GM18868 (cell line): Measurements from ENCODE around the gene APOL5.
A peak's percentile ranks its signal among the peaks of the same experiment; 100 is the strongest.

Source experiments
- ATAC-seq: cut with Tn5 transposase; IDR thresholded peaks from one replicate; pipeline ENCODE4 v1.9.1; 2021; ENCODE audit warnings: mild to moderate bottlenecking, moderate library complexity; ENCODE audit not compliant: unreplicated experiment

APOL5 gene

DNA sequence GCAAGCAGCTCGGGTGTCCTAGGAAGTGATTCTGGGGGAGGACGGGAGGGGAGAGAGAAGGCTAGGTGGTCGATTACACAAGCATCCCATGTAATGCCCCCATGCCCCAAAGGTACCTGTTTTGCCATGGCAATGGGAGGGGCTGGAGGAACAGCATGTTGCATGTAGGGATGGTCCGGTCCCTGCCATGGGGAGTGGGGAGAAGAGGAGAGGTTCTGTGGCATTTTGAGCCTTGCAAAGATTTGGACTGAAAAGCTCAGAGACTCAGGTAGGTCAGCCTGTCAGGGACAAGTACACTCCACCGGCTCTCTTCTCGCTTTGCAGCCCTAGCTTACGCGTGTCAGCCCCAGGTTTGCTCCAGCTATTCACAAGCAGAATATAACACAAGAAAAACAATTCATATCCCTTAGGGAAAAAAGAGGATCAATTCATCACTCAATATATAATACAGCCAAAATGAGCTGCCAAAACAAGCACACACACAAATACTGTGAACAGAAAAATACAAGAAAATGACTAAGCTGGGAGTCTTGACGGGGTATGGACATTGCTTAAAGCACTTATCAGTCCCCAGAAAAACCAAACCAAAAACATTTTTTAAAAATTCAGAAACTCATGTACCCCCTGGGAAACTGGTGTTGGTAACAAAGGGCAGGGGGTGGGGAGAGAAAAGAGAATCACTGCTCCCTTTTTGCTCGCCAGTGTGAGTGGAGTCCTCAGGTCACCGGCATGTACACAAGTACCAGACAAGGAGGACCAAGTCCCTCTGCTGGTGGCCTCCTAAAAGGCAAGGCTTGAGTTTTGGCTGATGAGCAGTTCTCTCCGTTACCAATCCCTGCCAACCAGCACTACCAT is 21.6 kb downstream of the APOL5 start:
- no peak for ATAC-seq

DNA sequence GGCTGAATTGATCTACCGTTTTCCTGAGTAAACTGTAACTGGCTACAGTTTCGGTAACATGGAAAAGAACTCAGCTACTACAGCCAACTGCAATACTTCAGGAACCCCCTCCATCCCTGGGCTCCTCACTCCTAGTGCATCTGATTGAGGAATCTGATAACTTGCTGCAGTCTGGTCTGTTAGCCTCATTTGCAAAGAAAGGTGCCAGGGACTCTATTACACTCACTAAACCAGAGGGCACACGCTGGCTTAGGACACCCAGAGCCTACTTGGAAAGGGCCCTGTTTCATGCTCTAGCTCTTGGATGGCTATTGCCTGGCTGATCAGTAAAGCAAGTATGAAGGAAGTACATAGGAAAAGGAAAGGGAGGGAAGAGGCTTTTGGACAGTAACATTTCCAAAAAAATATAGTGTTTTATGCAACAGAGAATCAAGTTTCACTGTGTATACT is 22.3 kb downstream of the APOL5 start:
- no peak for ATAC-seq

DNA sequence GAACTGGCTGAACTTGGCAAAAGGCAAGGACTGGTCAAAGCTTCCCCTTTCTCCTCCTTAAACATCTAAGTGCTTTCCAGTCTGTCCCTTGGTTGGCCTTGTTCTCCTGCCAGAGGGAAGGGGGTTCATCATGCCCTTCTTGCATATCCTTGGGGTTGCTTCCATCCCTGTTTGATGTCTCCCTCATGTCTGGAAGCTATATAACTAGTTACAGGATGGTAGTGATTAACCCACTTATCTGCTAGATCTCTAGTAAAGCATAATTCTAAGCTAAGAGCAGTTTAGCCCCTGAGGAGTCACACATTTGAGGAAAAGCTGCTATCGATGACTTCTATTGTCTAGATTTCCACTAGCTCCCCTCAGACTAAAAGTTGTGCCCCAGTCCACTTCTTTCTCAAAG is 22.9 kb downstream of the APOL5 start:
- no peak for ATAC-seq

DNA sequence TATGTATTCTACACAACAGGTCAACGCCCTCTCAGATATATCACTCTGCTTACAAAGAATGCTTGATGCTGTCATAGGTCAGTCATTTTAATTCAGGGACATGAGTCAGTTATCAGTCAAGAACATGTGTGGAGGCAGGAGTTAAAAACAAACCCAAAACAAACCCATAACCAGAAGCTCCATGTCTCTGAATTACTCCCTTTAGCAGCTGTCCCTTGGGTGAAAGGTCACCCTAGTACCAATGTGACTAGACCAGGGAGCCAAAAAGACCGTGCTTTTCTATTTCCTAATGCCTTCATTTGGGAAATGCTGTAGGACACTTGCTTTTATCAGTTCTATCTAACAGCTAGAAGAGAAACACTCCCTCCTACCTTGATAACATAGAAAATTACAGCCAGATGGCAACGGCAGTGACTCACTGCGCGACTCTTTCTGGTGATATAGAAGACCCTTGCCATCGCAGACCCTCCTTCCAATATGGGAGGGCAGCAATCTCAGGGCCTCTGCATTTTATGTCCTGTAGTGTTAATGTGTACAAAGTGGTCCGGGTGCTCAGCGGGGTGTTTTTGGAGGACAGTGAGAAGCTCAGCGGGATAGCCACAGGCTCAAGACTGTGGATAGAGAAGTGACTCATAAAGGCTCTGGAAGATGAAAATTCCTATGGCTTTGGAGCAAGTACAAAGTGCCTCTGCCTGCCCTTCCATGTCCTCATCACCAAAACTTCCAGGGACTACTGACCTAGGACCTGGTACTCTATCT is 24.8 kb downstream of the APOL5 start:
- no peak for ATAC-seq

DNA sequence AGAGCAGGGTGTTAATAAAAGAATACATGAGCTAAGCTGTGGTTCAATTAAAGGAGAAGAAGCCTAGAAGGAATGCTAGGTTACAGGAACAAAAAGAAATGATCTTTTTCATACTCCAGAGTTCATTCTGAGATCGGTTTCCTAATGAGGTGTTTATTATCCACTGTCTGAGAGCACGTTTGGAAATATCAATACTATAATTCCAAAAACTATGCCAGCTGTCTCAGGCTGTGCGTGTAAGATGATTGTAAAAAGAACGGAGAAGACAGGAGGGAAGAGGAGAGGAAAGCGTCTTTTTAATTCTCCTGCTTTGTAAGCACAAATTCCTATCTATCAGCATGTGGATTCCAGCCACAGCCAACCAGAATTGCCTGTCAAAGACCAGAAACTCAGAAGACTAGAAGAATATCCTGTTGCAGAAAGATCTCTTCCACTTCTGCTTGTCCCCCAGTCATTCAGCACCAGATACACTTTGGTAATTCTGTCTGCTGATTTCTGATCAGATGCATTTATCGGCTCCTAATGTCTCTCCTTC is 25.7 kb downstream of the APOL5 start:
- no peak for ATAC-seq

DNA sequence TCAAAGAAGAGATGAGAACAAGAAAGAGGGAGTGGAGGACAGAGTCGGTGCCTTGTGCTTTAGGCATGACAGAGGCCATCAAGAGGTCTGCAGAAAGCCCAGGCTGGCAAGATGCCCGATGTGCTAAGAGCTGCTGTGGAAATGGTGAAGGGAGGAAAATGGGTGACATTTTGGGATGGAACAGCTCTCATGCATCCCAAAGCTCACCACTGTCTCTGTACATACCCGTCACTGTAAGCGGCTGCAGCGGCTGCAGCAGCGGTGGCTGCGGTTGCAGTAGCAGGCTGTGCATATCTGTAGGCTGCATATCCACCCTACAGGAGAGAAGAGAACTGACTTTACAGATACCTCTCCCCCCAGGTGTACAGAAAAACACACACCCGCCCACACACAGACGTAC is 28.6 kb downstream of the APOL5 start:
- no peak for ATAC-seq

GRCh38 chr22:35746946-35747703 is 29.5 kb downstream of the APOL5 start:
- no peak for ATAC-seq

GRCh38 chr22:35749808-35750207 is 32.1 kb downstream of the APOL5 start:
- ATAC-seq = peak; percentile 90

GRCh38 chr22:35752006-35752862 is 34.6 kb downstream of the APOL5 start:
- ATAC-seq = no peak

- ATAC-seq = no peak
Observed at GRCh38 chr22:35752863-35753189, 35.2 kb downstream of the APOL5 start.

DNA sequence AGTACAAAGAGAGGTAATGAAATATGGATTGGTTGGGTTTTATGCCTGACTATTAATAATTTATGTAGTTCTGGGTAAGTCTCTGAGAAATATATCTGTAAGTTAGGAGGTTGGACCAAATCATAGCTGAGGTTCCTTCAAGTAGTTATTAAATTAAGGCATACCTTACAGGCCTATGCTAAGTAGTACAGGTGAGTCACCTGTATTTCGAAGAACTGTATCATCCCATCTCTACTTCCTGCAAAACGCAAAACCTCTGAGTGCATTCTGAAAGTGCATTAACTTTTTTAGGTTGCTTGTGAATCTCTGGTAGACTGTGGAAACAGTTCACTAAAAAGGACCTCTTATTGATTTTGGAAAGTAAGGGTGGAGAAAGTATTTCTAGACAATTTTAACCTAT is 37.1 kb downstream of the APOL5 start:
- ATAC-seq = no peak

GRCh38 chr22:35756722-35757121 is 39.0 kb downstream of the APOL5 start:
- ATAC-seq = no peak

DNA sequence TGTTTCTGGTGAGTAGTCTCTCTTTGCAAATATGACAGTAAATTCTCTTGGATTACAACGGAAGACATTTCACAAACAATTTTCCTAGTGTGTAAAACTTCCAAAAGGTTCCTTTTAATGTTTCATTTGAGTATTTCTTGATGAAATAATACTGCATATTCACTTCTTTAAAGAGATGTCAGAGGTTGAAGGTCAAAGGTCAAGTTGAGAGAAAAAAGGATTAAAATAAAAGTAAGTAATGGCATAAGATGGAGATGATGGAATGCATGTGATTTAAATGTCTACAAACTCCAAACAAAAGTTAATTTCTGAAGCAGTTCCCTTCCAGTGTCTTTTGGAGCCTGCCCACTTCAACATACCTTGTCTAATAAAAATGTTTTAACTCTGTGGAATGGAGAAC is 40.7 kb downstream of the APOL5 start:
- no peak for ATAC-seq

DNA sequence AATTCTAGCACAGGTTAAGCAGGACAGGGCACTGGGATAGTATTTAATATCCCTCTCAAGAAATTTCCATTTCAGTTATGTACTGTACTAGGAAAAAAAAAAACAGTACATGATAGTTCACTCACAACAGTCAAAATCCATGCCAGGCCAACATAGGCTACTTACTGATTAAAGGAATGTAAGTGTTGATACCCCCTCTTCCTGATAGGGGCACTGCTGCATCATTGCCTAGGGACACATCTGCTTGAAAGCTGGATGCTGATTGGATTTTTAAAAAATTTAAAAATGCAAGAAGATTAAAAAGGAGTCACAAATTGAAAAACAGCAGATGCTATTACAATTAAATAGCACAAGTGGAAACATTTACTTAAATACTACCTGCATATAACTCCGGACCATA is 43.4 kb downstream of the APOL5 start:
- ATAC-seq = no peak

DNA sequence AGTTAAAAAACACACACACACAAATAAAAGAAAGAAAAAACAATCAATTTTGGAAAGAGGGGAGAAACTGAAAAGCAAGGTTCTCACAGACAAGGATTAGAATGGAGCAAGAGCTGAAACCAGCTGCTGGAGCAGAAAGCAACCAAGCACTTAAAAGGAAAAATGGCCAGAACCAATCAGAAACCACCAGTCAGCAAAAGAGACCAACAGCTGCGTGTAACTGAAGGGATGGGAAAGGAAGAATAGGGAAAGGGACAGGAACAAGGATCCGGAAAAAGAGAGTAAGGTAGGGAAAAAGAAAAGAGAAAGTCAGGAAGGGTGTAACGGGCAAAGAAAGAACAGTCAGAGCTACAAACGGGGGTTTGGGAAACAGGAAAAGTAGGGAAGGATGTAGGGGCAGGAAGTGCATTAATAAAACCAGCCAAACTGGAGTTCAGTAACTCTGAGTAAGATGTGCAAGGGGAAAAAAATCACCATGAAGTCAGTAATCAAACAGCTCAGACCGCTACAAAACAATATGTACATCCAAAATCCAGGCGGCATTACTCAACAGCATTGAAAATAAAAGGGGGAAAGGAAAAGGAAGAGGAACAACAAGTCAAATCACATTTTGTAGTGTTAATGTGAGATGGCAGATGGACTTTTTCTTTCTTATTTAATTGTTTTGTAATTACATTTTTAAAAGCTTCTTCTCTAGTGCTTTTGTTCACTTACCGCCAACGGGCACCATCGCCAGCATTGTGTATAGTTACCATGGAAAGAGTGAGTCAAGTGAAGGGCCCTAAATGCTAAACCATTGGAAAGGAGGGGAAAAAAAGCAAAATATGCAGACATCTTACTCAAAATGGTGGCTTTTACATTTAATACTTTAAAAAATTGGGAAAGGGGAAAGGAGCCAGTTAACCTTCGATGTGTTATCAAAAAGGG is 49.2 kb downstream of the APOL5 start:
- no peak for ATAC-seq

DNA sequence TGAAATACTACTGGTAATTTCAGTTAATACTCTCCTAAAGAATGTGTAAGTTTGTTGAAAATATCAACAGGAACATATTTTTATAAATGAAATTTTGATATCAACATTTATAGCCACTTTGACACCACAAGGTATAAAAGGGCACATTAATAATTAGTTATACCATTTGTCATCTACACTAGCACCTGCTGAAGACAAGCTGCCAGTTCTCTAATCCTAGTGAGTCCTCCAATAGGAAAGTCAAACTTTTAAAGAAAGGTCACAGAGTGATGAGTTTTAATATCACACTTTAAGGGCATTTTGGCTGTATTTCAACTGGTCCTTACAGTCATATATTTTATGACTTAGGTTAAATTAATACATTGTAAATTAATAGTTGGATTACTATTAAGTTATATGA is 52.3 kb downstream of the APOL5 start:
- no peak for ATAC-seq

GRCh38 chr22:35775339-35775738 is 57.7 kb downstream of the APOL5 start:
- no peak for ATAC-seq

DNA sequence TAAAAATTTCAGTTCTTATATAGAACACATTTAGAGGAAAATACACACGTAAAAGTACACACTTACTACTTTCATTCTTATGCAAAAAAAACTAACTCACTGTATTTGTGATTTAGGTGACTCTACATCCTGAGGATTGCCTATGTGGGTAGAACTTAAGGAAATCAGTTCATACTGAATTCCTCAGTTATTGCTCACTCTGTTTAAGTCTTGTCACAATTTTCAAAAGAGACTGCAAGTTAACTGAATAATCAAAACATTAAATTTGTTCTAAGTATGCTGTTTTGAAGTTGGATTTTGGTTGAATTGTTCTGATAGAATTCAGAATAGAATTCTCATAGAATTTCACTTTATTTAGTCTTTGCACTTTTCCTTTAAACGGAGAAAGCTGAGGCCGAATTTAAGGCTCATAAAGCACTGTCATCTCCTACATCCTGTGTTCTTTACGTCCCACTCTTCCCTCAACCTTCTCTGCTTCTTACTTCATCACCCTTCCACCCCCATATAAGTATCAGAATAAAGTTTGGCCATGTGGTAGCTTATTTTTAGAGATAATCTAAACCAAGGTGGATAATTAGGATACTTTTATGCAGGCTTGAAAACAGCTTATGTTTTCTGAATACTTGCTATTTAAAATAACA is 59.8 kb downstream of the APOL5 start:
- ATAC-seq = no peak
